LNCAP (cell line): ENCODE data around the gene FAM107A.
A peak's percentile ranks its signal among the peaks of the same experiment; 100 is the strongest.

Source experiments
- TF ChIP-seq, protein P1 (sequence below): fragments of 450-650 bp; IDR thresholded peaks from 2 replicates; pipeline ENCODE4 v1.5.1; 2017; ENCODE audit warnings: mild to moderate bottlenecking

The FAM107A gene

DNA sequence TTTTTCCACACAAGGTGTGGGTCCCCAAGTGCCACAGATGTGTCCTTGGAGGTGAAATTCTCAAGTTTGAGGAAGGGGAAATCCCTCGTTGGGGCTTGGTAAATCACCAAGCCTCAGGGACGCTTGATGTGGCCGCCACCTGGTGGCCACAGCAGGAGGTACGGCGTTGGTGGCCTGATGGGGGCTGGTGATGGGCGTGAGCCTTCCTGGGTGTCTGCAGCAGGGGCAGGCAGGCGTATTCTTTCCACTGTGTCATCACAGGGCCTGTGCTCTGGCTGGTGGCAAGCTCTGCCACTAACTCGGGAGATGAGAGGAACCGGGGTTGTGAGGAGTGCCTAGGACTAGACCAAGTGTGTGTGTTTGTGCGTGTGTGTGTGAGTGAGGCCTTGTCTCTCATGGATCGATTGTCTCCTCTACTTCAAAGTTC is 44.4 kb downstream of the FAM107A start:
- TF ChIP-seq, protein P1, sequence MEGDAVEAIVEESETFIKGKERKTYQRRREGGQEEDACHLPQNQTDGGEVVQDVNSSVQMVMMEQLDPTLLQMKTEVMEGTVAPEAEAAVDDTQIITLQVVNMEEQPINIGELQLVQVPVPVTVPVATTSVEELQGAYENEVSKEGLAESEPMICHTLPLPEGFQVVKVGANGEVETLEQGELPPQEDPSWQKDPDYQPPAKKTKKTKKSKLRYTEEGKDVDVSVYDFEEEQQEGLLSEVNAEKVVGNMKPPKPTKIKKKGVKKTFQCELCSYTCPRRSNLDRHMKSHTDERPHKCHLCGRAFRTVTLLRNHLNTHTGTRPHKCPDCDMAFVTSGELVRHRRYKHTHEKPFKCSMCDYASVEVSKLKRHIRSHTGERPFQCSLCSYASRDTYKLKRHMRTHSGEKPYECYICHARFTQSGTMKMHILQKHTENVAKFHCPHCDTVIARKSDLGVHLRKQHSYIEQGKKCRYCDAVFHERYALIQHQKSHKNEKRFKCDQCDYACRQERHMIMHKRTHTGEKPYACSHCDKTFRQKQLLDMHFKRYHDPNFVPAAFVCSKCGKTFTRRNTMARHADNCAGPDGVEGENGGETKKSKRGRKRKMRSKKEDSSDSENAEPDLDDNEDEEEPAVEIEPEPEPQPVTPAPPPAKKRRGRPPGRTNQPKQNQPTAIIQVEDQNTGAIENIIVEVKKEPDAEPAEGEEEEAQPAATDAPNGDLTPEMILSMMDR: peak; percentile 93

DNA sequence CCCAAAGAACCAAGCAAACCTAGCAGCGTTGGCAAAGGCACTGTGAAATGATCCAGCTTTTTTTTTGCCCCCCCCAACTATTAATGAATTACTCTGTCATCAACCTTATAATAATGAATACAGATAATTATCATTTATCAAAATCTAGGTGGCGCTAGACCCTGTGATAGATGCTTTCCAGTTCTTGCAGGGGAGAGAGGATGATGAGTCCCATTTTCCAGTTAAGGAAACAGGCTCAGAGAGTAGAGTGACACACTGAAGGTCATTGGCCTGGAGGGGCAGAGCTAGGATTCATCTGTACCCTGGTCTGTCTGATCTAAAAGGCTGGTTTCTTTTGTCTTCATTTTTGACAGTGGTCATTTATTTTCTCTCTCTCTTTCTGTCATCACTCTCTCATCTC is 45.2 kb downstream of the FAM107A start:
- TF ChIP-seq, protein P1: no peak; the same call in 1 of the 2 replicates

DNA sequence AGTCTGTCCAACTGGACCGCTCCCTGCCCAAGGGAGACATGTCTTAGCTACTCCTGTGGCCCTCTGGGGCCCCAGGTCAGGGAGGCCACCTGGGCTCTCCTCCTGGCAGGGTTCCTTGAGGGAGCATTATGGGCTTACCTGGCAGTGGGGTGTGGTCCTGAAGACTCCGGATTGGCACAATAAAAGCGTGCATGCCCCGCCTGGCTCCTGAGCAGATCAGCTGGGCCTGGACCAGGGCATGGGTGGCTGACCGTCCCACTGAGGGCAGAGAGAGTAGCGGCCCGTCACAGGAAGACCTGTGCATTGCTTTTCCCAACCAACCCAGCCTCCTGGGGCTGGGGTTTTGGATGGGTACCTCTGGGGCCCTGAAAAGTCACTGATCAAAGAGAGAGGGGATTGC is 45.6 kb downstream of the FAM107A start:
- TF ChIP-seq, protein P1: no peak

DNA sequence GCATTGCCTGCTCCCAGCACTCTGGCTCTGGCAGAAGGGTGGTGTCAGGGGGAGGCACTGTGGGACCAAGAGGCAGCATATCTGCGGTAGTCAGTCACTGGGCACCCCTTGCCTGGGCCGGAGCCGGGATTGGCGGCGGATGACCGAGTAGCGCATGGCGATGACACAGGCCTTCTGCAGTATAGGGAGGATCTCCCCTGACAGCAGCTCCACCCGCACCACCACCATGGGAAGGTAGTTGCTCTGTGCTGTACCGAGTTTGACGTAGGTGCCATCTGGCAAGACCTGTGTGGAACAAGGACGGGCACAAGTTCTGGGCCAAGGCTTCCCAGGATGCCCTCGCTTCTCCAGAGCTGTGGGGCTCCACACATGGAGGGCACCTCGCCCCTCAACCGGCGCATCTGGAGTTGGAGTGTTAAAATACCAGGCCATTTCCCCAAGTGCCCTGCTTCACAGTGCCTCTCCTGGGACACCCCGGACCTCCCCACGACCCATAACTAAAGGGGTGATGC is 46.8 kb downstream of the FAM107A start:
- TF ChIP-seq, protein P1: no peak

DNA sequence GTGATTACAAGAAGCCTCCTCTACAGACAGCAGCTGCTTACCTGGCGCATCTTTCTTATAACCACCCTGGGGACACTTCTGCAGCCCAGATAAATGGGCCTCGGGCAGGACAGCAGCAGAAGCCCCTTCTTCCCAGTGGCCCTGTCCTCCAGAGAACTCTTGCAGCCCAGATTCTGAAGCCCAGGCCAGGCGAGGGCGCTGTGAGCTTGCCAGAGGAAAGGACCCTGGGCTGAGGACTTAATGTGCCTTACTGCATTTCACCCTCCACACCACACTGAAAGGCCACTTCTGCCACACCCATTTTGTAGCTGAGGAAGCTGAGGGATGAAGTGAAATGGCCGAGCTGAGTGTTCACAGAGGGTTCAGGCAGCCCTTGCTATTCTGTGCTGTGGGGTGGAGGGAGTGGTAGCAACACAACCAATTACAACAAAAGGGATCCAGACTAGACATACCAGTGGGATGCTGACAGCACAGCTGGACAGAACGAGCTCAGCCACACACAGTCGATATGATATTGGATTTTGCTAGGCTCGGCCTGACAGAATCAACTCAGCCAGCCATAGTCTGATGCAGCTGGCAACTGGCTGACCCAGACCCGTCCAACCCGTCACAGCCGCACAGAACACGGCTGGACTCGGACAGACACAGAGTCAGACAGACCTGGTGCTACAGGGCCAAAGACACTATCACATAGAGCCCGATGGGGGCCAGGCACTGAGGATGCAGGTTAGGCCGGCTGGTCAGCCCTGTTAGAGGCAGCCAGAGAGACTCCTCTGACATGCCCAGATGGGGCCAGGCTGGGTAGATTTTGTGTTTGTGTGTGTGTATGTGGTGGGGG is 47.5 kb downstream of the FAM107A start:
- TF ChIP-seq, protein P1: peak; percentile 30; the same call in 1 of the 2 replicates

DNA sequence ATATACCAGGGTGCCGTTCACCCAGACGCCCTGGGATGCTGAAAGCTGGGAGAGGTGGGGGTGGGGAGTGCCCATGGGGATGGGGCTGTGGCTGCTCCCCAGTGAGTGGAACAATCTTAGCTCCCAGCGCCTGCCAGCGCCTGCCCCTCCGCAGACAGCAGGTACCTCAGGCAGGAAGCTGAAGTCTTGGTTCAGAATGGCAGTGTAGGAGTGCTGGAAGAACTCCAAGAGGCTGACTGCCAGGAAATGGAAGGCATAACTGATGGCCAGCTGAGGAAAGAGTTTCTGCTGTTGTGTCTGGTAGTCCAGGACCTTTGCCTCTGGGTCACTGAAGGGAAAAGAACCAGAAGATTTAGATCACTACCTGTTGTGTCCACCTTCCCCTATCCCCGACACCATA is 48.6 kb downstream of the FAM107A start:
- TF ChIP-seq, protein P1: no peak

DNA sequence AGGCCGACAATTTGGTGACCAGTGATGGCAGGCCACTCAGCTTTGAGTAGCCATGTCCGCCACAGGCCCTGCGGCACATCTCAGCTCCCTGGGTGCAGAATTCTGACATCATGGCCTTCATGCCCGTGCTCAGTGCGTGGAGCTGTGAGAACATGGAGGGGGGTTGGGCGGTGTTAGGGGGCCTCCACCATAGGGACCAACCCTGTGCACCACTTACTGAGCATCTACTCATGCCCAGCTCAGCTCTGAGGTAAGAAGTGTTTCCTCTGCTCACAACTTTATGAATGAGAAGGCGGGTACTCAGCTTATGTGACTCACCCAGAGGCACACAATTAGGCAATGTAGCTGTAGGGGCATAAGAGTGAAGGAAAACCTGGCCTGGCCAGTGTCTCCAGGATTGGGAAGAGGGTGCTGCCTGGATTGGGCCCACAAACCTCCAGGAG is 50.7 kb downstream of the FAM107A start:
- TF ChIP-seq, protein P1: no peak
